HG03196 (cell line): ENCODE data around the gene CWC27.
"Not testable (repeated sequence)": the region's sequence is repeated elsewhere in the genome, so short reads cannot be mapped to it uniquely, and the experiment has no call there.

Experiments
- ATAC-seq: cut with Tn5 transposase; IDR thresholded peaks from one replicate; pipeline ENCODE4 v1.9.1; 2021; ENCODE audit not compliant: unreplicated experiment

The CWC27 gene

DNA sequence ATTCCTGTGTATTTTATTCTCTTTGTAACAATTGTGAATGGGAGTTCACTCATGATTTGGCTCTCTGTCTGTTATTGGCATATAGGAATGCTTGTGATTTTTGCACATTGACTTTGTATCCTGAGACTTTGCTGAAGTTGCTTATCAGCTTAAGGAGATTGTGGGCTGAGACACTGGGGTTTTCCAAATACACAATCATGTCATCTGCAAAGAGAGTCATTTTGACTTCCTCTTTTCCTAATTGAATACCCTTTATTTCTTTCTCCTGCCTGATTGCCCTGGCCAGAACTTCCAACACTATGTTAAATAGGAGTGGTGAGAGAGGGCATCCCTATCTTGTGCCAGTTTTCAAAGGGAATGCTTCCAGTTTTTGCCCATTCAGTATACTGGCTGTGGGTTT, 138.7 kb downstream of the CWC27 start:
- not testable (repeated sequence) for ATAC-seq

- ATAC-seq = no peak
These were observed 145.7 kb downstream of the CWC27 start for GRCh38 chr5:64914396-64914795.

- ATAC-seq = no peak
These were observed 149.4 kb downstream of the CWC27 start for GRCh38 chr5:64918083-64918482.

DNA sequence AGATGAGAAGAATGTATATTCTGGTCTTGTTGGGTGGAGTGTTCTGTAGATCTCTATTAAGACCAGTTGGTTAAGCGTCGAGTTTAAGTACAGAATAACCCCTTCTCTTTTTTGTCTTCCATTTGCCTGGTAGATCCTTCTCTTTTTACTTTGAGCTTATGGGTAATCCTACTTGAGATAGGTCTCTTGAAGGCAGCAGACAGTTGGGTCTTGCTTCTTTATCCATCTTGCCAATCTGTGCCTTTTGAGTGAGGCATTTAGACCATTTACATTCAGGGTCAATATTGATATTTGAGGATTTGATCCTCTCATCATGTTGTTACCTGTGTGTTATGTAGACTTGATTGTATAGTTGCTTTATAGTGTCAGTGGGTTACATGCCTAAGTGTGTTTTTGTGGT, 152.7 kb downstream of the CWC27 start:
- ATAC-seq = no peak

GRCh38 chr5:64923151-64923685, 154.5 kb downstream of the CWC27 start:
- no peak for ATAC-seq

DNA sequence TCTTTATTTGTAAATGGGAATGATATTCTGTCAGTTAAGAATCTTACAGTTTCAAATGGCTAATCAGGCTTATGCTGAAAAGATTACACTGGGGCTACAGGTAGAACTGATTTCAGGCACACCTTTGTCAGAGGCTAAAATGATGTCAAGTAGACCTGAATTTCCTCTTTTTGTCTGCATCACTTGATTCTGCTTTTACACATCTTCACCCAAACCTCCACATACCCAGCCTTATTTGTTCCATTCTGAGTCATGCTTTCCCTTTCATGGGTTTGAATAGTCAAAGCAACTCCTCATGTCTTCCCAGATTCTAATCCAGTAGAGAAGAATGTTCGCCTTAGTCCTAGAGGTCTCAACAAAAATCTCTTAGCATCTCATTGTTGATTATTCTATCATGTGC, 156.4 kb downstream of the CWC27 start:
- no peak for ATAC-seq

GRCh38 chr5:64929833-64930232, 161.1 kb downstream of the CWC27 start:
- ATAC-seq = no peak

GRCh38 chr5:64930672-64931318, 162.1 kb downstream of the CWC27 start:
- no peak for ATAC-seq

- ATAC-seq = not testable (repeated sequence)
These were observed 170.7 kb downstream of the CWC27 start for GRCh38 chr5:64939422-64939771.

DNA sequence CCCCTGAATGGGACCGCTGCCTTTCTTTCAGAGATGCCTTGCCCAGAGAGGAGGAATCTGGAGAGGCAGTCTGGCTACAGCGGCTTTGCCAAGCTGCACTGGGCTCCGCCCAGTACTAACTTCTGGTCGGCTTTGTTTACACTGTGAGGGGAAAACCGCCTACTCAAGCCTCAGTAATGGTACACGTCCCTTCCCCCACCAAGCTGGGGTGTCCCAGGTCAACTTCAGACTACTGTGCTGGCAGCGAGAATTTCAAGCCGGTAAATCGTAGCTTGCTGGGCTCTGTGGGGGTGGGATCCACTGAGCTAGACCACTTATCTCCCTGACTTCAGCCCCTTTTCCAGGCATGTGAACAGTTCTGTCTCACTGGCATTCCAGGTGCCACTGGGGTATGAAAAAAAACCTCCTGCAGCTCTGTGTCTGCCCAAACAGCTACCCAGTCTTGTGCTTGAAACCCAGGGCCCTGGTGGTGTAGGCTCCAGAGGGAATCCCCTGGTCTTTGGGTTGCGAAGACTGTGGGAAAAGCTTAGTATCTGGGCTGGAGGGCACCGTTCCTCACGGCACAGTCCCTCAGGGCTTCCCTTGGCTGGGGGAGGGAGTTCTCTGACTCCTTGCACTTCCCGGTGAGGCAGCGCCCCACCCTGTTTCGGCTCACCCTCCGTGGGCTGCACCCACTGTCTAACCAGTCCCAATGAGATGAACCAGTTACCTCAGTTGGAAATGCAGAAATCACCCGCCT, 171.2 kb downstream of the CWC27 start:
- no peak for ATAC-seq

DNA sequence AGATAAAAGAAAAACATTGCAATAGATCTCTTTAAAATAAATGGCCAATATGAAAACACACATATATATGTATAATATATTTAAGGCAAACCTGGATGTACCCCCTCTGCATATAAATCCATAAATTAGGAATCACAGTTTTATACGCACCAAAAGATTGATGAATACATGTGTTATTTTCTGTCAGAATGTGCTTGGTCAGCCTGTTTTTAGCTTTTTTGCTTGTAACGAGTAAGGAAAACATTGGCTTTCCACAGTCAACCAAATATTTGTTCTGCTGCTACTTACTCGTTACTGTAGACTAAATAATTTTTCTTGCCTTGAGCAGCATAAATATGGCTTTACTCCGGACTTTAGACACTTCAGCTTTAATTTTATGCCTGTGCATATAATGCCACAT, 173.7 kb downstream of the CWC27 start:
- no peak for ATAC-seq

DNA sequence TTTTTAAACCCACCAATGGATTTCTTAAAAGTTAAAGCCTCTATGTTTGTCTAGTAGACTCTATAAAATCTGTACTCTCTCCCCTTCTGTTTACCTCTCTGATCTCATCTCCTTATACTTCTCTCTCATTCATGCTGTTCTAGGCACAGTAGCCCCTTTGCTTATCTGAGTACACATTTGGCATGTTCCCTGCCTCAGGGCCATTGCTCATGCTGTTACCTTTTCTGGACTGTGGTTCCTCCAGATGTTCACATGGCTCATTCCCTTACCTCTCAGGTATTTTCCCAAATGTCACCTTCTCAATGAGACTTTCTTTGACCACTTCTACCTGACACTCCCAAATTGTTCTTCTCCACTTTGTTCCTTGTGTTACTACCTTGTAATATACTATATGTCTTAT, 176.1 kb downstream of the CWC27 start:
- no peak for ATAC-seq

DNA sequence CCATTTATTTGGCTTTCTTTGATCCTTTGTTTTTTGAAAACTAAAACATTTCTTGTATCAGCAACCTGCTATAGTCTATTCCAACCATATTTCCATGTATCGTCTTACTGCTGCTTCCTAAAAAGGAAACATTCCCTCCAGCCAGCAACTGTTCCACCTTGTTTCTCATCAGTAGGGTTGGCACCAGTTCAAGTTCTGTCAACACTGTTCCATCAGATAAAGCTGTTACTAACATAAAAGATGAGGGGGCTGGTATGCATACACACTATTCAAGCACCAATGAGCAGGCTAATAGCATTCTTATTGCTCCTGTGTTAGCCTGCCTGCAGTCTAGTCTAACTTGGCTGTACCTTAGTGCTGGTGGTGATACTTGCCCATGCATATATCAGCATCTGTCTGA, 178.3 kb downstream of the CWC27 start:
- ATAC-seq = no peak

DNA sequence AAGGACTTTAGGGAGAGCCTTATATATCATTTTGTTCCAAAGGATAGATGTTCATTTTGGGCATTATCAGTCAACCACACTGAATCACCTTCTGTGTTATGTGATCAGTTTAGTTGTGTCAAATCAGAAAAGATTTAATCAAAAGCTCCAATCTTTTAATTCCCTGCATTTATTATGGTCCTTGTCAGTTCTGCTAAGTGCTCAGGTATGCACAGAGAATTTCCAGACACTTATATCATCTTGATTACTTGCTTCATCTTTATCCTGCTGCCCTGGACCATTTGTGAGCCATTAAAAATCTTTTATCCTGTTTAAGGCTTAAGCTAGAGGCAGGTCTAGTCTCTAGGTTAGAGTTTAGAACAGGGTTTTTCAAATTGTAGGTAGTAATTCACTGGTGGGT, 179.1 kb downstream of the CWC27 start:
- ATAC-seq = no peak

DNA sequence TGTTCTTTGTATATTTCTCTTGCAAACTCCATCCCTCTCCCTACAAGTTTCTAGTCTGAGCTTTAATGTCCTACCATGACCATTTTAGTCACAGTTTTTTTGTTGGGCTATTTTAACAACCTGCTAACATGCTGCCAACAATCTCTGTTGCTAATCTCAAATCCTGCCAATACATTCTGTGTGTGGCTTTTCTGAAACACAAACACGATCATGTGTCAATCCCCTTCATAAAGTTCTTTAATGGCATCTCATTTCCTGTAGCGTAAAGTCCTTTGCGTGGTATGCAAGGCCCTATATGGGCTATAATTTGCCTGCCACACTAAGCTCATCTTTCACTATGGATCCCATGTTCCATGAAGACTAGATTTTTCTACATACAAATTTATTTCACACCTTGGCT, 180.6 kb downstream of the CWC27 start:
- ATAC-seq = no peak

- no peak for ATAC-seq
These were observed 184.4 kb downstream of the CWC27 start for GRCh38 chr5:64952951-64953673.

- no peak for ATAC-seq
These were observed 185.8 kb downstream of the CWC27 start for GRCh38 chr5:64954518-64954917.

DNA sequence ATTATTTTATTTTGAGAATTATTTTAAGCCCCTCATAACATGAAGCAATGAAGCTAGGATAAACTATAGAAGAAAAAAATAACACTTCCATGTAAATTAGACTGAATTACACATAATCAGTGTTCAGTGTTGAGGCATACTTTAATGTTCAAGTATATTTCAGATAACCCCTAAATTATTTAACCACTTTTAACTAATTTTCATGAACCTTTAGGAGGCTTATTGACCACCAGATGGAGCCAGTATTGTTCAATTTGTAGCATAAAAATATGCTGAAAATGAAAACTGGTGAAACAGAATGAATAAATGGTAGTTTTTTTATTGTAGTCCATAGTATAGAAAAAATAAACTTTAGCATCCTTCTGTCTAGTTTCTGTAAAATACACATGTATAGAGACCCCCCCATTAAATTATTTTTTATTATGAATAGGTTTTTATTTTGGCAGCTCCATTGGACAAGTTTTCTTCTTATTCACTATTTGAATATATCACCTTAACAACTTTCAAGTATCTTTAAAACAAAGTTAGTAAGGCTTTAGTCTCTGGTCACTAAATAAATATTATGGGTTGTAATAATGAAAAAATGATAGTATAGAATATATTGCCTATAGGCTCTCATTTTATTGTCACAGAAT, 190.1 kb downstream of the CWC27 start:
- no peak for ATAC-seq

DNA sequence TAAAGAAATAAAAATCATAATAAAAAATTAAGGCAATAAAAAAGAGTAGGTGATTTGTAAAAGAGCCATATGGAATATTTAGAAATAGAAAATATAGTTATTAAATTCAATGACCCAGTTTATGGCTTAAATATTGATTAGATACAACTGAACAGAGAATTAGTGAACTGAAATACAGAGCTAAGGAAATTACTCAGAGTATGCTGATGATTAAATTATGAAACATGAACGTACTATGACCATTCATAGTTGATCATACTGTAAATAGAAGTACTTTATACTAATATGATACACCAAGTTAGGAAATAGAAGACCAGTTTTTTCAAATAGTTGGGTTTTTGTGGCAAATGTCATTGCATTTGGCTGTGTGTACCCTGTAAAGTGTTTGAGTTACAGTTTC, 194.5 kb downstream of the CWC27 start:
- no peak for ATAC-seq

DNA sequence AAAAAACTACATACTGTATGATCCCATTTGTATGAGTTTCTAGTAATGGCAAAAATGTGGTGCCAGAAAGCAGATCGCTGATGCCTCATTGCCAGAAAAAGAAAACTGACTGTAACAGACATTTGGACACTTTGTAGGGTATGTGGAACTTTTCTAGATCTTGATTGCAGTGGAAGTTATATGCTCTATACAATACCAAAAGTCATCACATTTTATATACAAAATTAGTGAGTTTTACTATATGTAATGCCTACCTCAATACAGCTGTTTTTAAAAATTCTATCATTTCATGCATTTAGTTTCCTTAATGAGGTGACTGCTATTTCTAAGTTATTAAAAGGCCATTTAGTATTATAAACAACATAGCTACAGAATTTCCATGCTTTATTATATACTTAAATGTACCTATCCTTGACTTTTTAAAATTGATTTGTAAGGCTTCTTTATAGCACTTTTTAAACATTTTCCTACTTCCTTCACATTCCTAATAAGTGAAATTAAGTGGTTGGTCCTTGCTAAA, 199.9 kb downstream of the CWC27 start:
- ATAC-seq = no peak

DNA sequence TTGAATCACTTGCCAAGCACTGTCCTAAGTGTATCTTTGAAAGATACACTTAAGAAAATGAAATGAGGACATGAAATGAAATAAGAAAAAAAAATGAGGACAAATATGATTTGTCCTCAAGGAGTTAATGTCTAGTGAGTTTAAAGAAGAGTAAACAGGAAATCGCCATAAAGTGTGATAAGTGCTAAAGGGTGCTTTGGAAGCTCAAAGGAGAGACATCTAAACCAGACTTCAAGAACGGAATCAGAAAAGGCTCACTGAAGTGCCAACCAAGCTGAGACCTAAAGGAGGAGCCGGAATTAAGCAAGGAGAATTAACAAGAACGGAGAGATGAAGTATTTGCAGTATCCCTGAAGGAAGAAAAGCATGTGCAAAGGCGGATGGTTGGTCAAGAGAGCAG, 200.8 kb downstream of the CWC27 start:
- no peak for ATAC-seq
